Measurements from ENCODE around the gene DBNDD2.

The DBNDD2 gene

DNA sequence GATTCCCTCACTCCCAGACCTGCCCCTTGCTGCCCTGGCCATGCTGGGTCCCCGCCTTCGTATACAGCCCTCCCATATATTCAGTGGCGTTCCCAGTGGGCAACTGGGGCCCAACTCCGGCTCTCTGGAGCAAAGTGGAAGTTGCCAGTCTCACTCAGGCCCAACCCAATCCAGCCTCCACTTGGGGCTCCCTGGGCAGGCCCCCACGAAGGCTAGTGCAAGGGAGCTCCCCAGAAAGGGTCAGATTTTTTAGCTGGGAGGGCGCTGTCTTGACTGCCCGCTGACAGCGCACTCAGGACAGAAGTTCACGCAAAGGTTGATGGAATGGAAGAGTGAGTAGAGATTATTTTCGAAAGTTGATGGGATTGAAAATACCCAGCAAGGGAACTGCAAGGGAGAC, 35.8 kb upstream of the DBNDD2 start:
- Histone ChIP-seq H3K9me2 (replicated peaks; ENCODE audit: control insufficient read depth, low read length) (no peaks in the 10 kb centered on the region), H3F3A (ENCODE audit: control insufficient read depth, insufficient read depth) (peaks cover 22% of the 10 kb centered on the region), H3K79me2 (ENCODE audit: control insufficient read depth, low read length) (peaks cover 10% of the 10 kb centered on the region), H4K20me1 (ENCODE audit: control insufficient read depth, insufficient read depth, low read depth, low read length) (peaks cover 14% of the 10 kb centered on the region), H3K4me3 (ENCODE audit: low read length) (no peak overlapping the region), H3K4me2 (ENCODE audit: low read length) (no peak overlapping the region), H3K36me3 (ENCODE audit: control insufficient read depth, low read length) (peaks cover 15% of the 10 kb centered on the region), H3K27me3 (ENCODE audit: control insufficient read depth, low read length) (no peaks in the 10 kb centered on the region), H3K9me3 (ENCODE audit: control insufficient read depth, insufficient read depth, low read length) (no peaks in the 10 kb centered on the region), H3K4me1 (ENCODE audit: control insufficient read depth, low read length) (peaks cover 44% of the 10 kb centered on the region), H3K27ac (ENCODE audit: low read depth, low read length) (no peak overlapping the region)
- TF ChIP-seq, protein P1, sequence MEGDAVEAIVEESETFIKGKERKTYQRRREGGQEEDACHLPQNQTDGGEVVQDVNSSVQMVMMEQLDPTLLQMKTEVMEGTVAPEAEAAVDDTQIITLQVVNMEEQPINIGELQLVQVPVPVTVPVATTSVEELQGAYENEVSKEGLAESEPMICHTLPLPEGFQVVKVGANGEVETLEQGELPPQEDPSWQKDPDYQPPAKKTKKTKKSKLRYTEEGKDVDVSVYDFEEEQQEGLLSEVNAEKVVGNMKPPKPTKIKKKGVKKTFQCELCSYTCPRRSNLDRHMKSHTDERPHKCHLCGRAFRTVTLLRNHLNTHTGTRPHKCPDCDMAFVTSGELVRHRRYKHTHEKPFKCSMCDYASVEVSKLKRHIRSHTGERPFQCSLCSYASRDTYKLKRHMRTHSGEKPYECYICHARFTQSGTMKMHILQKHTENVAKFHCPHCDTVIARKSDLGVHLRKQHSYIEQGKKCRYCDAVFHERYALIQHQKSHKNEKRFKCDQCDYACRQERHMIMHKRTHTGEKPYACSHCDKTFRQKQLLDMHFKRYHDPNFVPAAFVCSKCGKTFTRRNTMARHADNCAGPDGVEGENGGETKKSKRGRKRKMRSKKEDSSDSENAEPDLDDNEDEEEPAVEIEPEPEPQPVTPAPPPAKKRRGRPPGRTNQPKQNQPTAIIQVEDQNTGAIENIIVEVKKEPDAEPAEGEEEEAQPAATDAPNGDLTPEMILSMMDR (IDR thresholded peaks at IDR 0.05; ENCODE audit: low read depth, low read length, poor library complexity, severe bottlenecking), result no peak
- TF ChIP-seq EZH2phosphoT487 (IDR thresholded peaks at IDR 0.05; ENCODE audit: borderline replicate concordance, low read length), result no peak

DNA sequence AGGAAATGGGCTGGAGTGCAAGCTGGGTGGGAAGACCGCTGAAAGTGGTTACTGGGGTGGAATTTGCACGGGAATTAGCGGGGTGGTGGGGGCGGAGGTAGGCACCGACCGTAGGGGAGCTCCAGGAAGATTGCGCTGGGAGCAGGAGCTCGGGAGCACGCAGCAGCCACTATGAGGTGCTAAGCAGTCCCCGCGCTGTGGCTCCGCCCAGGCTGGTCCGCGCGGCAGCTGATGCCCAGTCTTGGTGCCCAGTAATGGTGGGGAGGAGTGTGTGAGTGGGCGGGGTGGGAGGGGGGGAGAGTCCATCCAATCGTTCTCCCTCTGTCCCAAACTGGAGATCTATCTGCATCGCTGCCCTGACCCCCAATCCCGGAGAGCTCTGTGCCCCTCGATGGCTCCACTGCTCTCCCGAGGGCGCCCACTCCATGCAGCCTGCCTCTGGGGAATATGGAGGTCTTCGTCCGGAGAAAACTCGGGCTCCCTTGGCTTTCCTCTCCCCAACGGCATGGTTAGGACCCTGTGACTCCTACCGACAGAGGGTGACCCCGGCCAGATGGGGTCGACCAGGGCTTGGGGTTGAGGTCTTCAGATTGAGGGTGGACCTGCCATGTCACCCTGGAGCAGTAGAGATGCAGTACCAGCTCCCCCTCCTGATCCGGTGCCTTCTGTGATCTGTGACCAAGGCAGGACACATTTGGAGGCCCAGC, 35.3 kb upstream of the DBNDD2 start:
- Histone ChIP-seq H3K36me3 (ENCODE audit: control insufficient read depth, low read length) (peaks cover 9% of the 10 kb centered on the region), H3K9me2 (replicated peaks; ENCODE audit: control insufficient read depth, low read length) (no peaks in the 10 kb centered on the region), H3K27ac (ENCODE audit: low read depth, low read length) (peak overlapping the region; percentile 40), H4K20me1 (ENCODE audit: control insufficient read depth, insufficient read depth, low read depth, low read length) (peaks cover 9% of the 10 kb centered on the region), H3K9me3 (ENCODE audit: control insufficient read depth, insufficient read depth, low read length) (no peaks in the 10 kb centered on the region), H3K4me1 (ENCODE audit: control insufficient read depth, low read length) (peaks cover 38% of the 10 kb centered on the region), H3K4me3 (ENCODE audit: low read length) (peak overlapping the region; percentile 69), H3K79me2 (ENCODE audit: control insufficient read depth, low read length) (peaks cover 7% of the 10 kb centered on the region; the same call in 1 of the 2 replicates), H3K27me3 (ENCODE audit: control insufficient read depth, low read length) (no peaks in the 10 kb centered on the region), H3F3A (ENCODE audit: control insufficient read depth, insufficient read depth) (peaks cover 17% of the 10 kb centered on the region), H3K4me2 (ENCODE audit: low read length) (peak overlapping the region; percentile 73)
- TF ChIP-seq EZH2phosphoT487 (IDR thresholded peaks at IDR 0.05; ENCODE audit: borderline replicate concordance, low read length), result no peak

DNA sequence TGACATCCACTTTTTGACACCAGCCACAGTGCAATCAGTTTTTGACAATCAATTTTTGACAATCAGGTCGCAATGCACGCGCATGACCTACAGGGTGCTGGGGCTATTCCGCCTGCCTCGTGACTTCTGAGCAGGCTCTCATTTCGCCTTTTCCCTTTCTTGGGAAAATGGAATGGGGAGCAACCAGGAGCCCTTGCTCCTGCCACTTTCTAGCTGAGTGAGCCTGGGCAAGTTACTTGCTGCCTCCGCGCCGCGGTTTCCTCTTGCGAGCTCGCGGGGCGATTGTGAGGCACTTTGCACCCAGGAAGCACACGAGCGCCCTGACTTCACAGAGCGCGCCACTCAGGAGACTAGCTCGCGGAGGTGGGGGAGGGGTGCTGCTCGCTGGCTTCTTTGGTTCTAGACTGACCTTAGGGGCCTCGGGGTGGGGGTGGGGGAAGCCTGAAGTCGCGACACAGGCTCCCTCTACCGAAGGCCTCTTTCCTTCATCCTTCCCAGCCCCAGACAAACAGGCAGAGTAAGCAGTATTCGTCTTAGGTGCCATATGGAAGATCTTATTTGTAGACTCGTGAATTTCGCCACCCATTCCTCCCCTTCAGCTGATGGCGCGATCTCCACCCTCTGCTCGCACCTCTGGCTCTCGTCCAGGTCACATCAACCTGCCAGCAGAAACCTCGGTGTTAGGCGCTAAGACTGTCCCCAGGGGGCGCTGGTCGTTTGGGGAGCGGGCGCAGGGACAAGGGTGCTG, 34.6 kb upstream of the DBNDD2 start:
- no peaks in the 10 kb centered on the region for H3K27me3 ChIP-seq (ENCODE audit: control insufficient read depth, low read length)
- peaks cover 7% of the 10 kb centered on the region for H3K36me3 ChIP-seq (ENCODE audit: control insufficient read depth, low read length)
- H3K4me1 ChIP-seq (ENCODE audit: control insufficient read depth, low read length), result peaks cover 31% of the 10 kb centered on the region
- no peak for TF ChIP-seq EZH2phosphoT487 (IDR thresholded peaks at IDR 0.05; ENCODE audit: borderline replicate concordance, low read length)
- TF ChIP-seq, protein P1 (IDR thresholded peaks at IDR 0.05; ENCODE audit: low read depth, low read length, poor library complexity, severe bottlenecking), result peak; percentile 97
- H3K4me2 ChIP-seq (ENCODE audit: low read length), result peak overlapping the region; percentile 73
- peak overlapping the region; percentile 69 for H3K4me3 ChIP-seq (ENCODE audit: low read length)
- H4K20me1 ChIP-seq (ENCODE audit: control insufficient read depth, insufficient read depth, low read depth, low read length), result peaks cover 6% of the 10 kb centered on the region; the same call in 1 of the 2 replicates
- H3K27ac ChIP-seq (ENCODE audit: low read depth, low read length), result peak overlapping the region; percentile 40
- H3K79me2 ChIP-seq (ENCODE audit: control insufficient read depth, low read length), result peaks cover 7% of the 10 kb centered on the region; the same call in 1 of the 2 replicates
- no peaks in the 10 kb centered on the region for H3K9me3 ChIP-seq (ENCODE audit: control insufficient read depth, insufficient read depth, low read length)
- H3K9me2 ChIP-seq (replicated peaks; ENCODE audit: control insufficient read depth, low read length), result no peaks in the 10 kb centered on the region
- H3F3A ChIP-seq (ENCODE audit: control insufficient read depth, insufficient read depth), result peaks cover 12% of the 10 kb centered on the region

DNA sequence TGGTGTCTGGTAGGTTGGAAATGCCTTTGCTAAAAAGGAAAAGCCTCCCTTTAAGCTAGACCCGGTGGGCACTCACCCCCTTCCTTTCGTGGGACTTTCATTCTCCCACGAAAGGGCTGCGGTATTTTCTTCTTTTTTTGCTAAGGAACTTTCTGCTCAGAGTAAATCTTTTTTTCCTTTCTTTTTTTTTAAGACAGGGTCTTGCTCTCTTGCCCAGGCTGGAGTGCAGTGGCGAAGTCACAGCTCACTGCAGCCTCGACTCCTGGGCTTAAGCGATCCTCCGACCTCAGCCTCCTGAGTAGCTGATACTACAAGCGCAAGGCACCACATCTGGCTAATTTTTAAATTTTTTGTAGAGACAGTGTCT, 34.0 kb upstream of the DBNDD2 start:
- Histone ChIP-seq H4K20me1 (ENCODE audit: control insufficient read depth, insufficient read depth, low read depth, low read length) (peaks cover under 1% of the 10 kb centered on the region; the same call in 1 of the 2 replicates), H3K79me2 (ENCODE audit: control insufficient read depth, low read length) (peaks cover 1% of the 10 kb centered on the region; the same call in 1 of the 2 replicates), H3K36me3 (ENCODE audit: control insufficient read depth, low read length) (peaks cover 1% of the 10 kb centered on the region), H3K4me2 (ENCODE audit: low read length) (peak overlapping the region; percentile 73), H3K4me1 (ENCODE audit: control insufficient read depth, low read length) (peaks cover 26% of the 10 kb centered on the region), H3K27me3 (ENCODE audit: control insufficient read depth, low read length) (no peaks in the 10 kb centered on the region), H3K4me3 (ENCODE audit: low read length) (peak overlapping the region; percentile 69), H3K9me3 (ENCODE audit: control insufficient read depth, insufficient read depth, low read length) (no peaks in the 10 kb centered on the region), H3K27ac (ENCODE audit: low read depth, low read length) (no peak overlapping the region), H3K9me2 (replicated peaks; ENCODE audit: control insufficient read depth, low read length) (no peaks in the 10 kb centered on the region), H3F3A (ENCODE audit: control insufficient read depth, insufficient read depth) (peaks cover 7% of the 10 kb centered on the region)
- TF ChIP-seq, protein P1 (IDR thresholded peaks at IDR 0.05; ENCODE audit: low read depth, low read length, poor library complexity, severe bottlenecking), result no peak
- TF ChIP-seq EZH2phosphoT487 (IDR thresholded peaks at IDR 0.05; ENCODE audit: borderline replicate concordance, low read length), result no peak

Data from DOHH2 (cell line).